CD4-positive, alpha-beta T cell treated with Interleukin-6 for 4 hours (primary cell): ENCODE data around the gene HIGD1A.
"Not testable (repeated sequence)": the region's sequence is repeated elsewhere in the genome, so short reads cannot be mapped to it uniquely, and the experiment has no call there.

Experiments used
- DNase-seq: peaks from one replicate; pipeline ENCODE4 v3.0.0-alpha.2; 2020; ENCODE audit warnings: mixed read lengths

The HIGD1A gene

DNA sequence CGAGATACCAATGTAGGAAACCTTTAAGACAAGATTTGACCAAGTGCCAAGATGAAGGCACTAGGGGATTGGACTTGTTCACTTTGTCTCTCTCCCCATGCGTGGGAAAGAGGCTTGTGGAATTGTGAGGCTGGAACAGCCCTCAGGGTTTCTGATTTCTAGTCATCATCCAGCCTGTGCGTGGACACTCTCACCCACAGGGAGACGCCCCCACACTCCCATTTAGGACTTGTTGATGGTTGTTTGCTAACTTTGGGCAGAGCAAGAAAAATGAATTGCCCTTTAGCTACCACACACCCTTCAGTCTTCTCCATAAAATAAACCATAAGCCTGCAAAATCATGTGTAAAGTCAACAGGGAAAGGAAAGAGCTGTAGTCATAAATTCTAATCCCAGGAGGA lies 23.4 kb upstream of the HIGD1A start:
- DNase-seq: no peak

DNA sequence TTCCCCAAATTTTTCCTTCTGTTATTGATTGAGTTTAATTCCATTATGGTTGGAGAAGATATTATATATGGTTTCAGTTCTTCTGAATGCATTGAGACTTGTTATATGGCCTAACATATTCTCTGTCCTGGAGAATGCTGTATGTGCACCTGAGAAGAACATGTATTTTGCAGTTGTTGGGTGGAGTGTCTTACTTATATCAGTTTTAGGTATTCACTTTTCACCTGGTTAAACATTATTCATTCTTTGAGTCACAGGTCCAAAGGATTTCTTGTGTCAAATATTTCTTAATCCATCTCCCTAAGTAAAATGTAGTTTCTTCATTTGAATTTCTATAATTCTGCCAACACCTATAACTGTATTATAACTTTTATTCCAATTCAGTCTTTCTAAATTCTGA lies 22.7 kb upstream of the HIGD1A start:
- no peak for DNase-seq

DNA sequence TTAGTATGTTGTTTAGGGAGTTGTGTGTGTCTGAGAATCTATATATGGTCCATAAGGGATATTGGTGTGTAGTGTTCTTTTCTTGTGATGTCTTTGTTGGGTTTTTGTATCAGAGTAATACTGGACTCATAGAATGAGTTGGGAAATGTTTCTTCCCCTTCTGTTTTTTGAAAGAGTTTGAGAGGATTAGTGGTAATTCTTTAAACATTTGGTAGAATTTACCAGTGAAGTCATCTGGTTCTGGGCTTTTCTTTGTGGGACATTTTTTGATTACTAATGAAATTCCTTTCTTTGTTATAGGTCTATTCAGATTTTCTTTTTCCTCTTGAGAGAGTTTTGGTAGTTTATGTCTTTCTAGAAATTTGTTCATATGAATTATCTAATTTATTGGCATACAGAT lies 21.9 kb upstream of the HIGD1A start:
- no peak for DNase-seq

DNA sequence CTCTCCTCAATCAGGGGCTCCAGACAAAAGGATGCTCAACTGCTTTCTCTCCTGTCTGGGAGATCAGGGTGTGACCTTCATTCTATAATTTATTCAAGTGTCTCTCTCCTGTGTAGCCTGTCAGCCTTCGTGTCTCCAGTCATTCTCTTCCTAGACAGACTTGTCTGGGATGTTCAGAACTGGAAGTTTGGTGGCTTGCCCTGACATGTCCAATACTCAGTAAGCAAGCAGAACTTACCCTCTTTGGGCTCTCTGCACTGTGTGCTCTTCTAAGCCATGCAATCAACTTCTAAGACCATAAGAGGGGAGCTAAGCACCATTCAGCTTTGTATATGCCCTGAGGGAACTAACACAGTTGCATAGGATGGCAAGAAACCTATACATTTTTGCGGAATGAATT lies 19.1 kb upstream of the HIGD1A start:
- DNase-seq: no peak

DNA sequence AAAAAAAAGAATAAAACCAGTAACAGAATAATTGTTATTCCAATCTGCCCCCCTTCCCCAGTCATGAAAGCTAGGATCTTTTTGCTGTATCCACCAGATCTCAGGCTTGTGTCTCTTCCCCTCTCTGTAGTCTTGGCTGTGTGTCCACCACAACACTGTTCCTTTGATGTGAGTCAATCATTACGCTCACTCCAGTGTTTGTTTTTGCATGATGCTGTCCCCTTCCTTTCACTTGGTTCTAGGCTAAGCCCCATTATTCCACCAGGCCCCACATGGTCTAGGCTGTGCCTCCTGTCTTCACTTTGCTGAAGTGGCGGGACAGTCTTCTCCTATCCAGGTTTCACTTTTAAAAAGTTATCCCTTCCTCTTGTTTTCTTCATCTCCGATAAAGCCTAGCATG lies 18.5 kb upstream of the HIGD1A start:
- DNase-seq: no peak

DNA sequence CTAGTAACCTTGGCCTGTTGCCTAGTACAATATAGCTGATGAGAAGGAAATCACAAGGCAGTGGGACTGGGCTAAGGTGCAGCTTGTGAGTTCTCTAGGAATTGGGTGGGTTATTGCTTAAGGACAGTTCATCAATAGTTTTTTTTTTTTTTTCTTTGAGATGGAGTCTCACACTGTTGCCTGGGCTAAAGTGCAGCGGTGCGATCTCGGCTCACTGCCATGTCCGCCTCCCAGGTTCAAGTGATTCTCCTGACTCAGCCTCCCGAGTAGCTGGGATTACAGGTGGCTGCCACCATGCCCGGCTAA lies 16.4 kb upstream of the HIGD1A start:
- no peak for DNase-seq

DNA sequence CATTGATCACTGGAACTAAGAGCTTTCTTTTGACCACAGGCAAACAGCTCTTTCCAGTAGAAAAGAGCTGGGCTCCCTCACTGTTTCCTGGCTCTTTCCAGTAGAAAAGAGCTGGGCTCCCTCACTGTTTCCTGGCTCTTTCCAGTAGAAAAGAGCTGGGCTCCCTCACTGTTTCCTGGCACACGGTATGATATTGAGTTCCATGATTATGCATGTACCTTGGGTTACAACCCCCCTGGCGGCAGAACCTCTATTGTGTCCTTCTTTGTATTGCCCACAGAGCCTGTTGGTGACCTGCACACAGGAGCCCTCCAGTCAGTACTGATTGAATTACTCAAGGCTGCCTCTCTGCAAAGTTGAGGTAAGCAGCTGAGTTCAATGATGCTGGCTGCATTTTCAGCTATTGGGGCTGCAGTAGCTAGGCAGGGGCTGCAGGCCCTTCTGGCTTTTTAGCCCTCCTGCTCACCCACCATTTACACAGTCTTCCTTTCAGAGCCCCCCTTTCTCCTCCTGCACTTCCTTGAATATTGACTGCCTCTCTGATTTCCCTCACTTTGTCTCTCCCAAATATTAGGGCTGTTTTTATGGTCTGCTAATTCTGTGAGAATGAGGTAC lies 15.2 kb upstream of the HIGD1A start:
- DNase-seq: no peak

DNA sequence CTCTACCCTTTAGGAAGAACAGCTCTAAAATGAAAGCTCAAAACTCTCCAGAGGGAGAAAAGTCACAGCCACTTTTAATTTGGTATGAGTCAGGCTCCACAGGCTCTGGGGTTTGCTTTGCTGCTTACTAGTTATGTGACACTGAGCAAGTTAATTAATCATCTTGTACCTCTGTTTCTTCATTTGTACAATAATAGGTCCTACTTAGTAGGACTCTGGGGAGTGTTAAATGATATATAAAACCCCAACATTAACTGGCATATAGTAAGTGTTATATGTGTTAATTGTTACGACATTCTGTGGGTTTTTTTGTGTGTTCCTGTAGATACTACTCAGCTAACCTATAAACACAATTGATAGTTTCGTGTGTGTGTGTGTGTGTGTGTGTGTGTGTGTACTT lies 11.5 kb upstream of the HIGD1A start:
- no peak for DNase-seq

DNA sequence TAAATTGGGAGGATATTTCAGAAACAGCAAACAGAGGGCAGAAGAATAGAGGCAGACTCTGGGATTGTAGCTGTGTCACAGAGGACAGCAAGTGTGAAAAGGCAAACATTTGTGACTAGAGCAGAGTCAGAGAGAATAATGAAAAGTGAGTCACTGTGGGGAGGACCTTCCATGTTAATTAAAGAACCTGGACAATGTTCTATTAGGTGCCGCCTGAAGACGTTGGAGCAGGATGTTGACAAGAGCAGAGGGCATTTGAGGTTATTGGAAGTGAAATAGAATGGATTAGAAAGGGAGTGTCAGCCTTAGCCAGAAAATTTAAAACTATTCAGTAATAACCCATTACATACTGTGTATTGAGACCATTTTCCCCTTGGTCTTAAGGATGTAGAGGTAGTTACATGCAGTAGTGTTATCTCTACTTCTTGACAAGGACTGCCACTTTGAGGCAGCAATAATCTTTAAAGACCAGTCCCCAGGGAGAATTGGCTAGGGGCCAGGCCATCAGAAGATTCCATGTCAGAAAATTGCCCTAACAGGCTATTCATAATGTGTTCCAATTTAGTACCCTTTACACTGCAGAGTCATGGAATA lies 10.7 kb upstream of the HIGD1A start:
- DNase-seq: no peak

DNA sequence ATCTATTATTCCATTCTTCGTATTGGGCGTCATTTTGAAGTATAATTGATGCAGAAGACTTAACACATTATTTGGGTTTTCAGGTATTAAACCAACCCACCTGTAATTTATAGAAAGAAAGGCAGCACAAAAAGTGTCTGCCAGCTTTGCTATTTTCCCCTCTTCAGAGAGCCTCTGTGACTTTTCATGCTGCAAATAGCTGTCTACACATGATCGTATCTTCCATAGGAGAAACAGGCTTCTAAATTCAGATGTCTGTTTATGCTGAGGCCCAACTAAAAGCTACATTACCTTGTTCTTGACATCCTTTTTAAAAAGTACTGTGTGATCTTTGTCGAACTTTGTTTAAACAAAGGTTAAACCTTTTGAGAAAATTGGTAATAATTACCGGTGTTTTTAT lies 10.0 kb upstream of the HIGD1A start:
- DNase-seq: no peak

DNA sequence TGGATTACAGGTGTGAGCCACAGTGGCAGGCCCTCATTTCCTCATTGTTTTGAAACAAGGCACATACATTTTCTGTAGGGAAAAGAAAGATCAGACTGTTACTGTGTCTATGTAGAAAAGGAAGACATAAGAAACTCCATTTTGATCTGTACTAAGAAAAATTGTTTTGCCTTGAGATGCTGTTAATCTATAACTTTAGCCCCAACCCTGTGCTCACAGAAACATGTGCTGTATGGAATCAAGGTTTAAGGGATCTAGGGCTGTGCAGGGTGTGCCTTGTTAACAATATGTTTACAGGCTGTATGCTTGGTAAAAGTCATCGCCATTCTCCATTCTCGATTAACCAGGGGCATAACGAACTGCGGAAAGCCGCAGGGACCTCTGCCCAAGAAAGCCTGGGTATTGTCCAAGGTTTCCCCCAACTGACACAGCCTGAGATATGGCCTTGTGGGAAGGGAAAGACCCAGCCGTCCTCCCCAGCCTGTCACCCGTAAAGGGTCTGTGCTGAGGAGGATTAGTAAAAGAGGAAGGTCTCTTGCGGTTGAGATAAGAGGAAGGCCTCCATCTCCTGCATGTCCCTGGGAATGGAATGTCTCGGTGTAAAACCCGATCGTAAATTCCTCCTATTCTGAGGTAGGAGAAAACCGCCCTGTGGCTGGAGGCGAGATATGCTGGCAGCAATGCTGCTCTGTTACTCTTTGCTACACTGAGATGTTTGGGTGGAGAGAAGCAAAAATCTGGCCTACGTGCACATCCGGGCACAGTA lies 7.0 kb upstream of the HIGD1A start:
- DNase-seq: not testable (repeated sequence)

DNA sequence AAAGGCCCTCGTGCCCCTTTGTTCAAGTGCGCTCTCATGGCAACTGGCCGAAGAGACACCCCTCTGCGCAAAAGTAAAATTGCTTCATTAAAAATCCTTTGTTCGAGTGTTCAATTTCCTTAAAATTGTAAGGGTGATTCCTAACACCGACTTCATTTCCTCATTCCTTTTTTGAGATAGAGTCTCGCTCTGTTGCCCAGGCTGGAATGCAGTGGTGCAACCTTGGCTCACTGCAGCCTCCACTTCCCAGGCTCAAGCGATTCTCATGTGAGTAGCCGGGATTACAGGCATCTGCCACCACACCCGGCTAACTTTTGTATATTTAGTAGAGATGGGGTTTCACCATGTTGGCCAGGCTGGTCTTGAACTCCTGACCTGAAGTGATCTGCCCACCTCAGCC lies 6.4 kb upstream of the HIGD1A start:
- DNase-seq: not testable (repeated sequence)

DNA sequence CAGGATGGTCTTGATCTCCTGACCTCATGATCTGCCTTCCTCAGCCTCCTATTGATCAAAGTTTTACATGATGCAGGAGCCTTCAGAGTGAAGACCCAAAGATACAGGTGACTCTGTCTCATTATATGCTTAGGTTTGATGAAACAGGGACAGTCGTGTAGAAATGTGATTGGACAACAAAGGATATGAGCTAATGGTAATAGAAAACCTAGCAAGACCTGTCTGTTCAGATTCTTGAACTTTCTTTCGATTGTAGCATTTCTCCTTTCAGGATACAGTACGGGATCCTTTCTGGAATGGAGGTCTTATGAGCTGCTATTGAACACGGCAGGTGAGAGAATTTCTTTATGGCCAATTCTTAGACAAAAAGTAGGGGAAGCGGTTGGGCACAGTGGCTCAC lies 4.9 kb upstream of the HIGD1A start, which contains the start of gene ACKR2:
Gene ACKR2 (plus strand): TSS at position 244 of the 400 bp plus-strand sequence. CDS start 55,058 bp downstream, outside the sequence.
- DNase-seq: no peak

DNA sequence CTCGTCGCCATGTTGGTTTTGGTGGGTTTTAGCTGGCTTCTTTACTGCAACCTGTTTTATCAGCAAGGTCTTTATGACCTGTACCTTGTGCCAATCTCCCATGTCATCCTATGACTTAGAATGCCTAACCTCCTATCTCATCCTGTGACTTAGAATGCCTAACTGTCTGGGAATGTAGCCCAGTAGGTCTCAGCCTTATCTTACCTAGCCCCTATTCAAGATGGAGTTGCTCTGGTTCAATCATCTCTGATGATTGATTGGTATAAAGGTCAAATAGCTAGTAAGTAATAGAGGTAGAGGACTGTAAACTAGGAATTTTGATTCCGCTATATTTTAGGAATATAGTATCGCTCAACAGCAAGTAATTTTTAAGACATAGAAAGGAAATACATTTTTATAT lies 3.6 kb upstream of the HIGD1A start:
- DNase-seq: no peak

DNA sequence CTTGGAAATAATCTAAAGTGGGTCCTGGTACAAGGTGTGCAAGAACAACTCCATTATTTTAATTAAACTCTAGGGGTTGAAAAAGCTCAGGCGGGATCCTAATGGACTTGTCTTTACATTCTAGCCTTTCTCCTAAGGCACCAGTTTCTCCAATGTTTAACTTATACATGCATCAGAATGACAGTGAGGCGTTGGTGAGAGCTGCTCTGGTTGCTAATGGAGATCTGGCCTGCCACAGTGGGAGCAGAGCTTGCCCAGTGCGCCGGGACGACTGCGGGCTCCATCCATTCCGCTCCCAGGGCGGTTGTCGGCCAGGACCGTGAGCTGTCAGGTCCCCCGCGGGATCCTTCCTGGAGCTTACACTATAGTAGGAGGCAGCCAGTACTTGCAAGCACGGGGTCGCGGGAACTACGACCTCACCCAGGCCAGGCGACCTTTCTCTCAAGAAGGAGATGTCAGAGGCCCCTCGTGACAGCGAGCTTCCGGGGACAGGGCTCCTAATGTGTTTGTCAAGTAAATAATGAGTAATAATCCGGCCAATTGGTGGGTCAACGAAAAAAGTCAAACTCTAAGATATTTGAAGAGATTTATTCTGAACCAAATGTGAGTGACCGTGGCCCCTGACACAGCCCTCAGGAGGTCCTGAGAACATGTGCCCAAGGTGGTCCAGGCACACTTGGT lies 991 bp upstream of the HIGD1A start:
- DNase-seq: no peak

DNA sequence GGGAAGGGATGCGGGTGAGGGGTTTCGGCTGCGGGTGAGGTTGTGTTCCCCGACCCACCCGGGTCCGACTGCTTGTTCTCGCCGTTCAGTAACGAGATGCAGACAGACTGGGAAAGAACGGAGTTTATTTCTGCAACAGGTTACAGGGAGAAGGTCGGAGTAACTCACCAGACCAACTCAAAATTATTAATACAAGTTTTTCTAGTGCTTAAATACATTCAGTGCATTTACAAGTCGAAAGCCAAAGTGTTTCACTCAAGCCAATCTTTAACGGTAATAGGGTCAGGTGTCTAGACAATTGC lies 492 bp upstream of the HIGD1A start:
- DNase-seq: no peak

DNA sequence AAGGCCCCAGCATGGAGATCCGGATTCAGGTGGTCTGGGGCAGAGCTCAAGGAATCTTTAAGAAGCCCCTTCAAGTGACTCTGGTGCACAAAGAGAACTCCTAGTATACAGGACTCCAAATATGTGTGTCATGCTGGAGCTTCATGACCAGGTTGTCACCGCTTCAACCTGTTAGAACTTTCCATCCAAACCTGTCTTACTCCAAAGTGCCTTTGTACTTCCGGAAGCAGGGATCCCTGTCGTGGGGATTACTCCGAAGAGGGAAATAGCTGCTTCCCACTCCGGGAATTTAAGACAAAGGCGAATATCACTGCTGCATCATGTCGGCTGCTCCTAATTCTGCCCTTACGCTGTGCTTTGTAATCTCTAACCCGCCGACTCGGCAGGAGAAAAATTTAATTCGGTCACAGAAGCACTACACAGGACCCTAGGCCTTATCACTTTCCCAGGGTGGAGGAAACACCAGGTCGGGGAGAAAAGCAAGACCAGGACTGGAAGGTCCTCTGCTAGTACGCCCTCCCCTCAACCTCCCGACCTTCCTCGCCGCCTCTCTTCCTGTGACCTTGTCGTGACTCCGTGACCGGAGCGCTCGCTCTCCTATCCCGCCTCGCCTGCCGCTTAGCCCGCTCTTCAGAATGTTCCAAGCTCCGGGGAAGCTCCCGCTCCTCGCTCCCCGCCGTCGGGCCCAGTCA lies 730 bp downstream of the HIGD1A start:
- peak; percentile 27 for DNase-seq

DNA sequence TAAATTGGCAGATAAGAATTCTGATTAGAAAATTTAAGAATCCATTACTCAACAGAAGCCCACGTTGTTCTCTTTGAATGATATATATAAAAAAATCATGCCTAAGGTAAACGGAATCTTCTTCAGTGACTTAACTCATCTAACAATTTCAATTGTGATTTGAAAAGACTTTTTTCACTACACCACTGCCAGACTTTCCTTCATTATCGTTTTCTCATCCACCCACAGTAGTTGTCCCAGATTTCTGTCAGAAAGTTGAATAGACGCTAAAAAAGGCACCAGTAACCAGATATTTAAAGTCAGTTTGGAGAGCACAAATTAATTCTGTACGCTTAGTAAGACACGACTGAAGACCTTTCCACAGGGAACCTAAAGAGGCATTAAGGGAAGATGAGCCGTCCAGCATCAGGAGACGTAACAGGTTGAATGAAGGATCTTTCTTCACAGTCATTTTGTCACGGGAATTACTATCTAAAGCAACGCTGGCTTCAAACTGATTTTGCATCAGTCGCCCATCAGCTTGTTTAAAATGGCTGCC lies 1.3 kb downstream of the HIGD1A start:
- no peak for DNase-seq

DNA sequence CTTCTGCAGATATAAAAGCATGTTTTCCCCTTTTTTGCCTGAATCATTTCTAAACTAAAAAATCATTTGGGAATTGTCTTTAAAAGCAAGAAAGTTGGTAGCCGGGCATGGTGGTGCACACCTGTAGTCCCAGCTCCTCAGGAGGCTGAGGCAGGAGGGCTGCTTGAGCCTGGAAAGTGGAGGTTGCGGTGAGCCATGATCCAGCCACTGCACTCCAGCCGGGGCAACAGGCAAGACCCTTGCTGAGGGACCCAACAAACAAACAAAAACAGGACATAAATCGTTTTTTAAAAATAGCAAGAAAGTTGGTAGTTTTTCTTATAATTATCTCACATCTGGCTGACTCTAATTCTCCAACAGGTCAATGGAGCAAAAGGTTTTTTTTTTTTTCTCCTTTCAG lies 2.5 kb downstream of the HIGD1A start:
- DNase-seq: no peak

DNA sequence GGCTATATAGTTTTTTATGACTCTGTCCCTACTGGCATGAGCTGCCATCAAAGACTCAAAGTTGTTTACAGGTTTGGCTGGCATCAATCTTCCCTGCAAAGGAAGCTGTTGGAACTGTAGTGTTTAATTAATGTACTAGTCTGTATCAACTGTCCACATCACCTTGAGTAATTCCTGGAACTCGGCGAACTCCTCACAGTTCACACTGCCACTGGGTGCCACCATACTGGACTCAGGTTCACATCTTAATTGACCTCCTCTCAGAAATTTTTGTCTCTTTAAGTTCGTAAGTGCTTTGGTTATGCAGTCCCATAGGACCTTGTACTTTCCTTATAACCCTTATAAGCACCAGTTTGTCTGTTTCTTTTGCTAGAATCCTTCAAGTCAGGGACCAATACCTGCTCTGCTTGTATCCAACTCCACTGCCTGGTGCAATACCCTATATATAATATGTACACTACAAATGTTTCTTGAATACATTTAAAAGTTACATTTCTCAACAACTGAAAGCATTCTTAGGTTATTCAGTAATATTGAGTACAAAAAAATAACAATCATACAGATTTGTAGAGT lies 3.2 kb downstream of the HIGD1A start:
- DNase-seq: no peak

DNA sequence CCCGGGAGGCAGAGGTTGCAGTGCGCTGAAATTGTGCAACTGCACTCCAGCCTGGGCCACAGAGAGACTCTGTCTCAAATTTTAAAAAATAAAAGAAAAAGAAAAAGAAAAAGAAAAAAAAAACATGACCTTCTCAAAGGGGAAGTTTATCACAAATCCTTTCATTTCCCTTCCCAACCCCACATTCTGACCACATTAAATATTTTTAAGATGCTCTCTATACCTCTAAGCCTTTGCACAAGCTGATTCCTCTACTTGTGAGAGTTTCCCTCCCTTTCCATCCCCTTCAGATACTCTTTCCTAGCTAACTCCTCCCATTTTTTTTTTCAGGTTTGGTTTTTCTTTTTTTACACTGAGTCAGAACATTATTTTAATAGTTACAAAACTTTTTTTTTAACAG lies 4.0 kb downstream of the HIGD1A start:
- DNase-seq: no peak

DNA sequence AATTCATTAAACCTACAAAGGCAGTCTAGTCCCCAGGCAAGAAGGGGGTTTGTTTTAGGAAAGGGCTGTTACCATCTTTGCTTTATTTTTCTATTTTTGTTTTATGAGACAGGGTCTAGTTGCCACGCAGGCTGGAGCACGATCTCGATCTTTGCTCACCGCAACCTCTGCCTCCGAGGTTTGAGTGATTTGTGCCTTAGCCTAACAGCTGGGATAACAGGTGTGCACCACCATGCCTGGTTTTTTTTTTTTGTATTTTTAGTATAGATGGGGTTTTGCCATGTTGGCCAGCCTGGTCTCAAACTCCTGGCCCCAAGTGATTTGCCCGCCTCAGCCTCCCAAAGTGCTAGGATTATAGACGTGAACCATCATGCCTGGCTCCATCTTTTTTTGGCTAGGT lies 4.9 kb downstream of the HIGD1A start:
- DNase-seq: no peak

DNA sequence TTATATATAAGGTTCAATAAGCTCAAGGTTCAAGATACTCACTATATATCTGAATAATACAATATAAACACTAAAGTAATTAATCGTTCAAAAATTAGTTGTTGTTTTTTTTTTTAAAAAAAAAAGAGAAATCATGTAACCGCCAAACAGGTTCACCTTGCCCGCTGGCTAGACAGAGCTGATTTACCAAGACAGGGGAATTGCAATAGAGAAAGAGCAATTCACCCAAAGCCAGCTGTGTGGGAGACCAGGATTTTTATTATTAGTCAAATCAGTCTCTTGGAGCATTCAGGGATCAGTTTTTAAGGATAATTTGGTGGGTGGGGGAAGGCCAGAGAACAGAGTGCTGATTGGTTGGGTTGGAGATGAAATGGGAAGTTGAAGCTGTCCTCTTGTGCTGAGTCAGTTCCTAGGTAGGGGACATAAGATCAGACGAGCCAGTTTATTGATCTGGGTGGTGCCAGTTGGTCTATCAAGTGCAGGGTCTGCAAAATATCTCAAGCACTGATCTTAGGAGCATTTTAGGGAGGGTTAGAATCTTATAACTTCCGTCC lies 7.9 kb downstream of the HIGD1A start:
- no peak for DNase-seq
